ENCODE data around the gene NAV2.
"Not testable (repeated sequence)": the region's sequence is repeated elsewhere in the genome, so short reads cannot be mapped to it uniquely, and the experiment has no call there.

The NAV2 gene

GRCh38 chr11:19924311-19924710 is 211.7 kb downstream of the NAV2 start:
- ChIA-PET CTCF (no interaction called here), POLR2A (no interaction called here)
- DNase-seq = no peak
- Histone ChIP-seq H3K27ac (ENCODE audit: insufficient read depth in 1 of 2, low read depth in 1 of 2, low read length in 2 of 2, poor library complexity in 1 of 2, severe bottlenecking in 2 of 2) (no peak overlapping the region), H3K4me1 (ENCODE audit: control extremely low read depth in 1 of 4, control insufficient read depth in 4 of 4, insufficient read depth in 4 of 4, low read length in 3 of 4) (no peaks in the 10 kb centered on the region), H3K9me3 (ENCODE audit: control extremely low read depth in 1 of 5, control insufficient read depth in 4 of 5, insufficient read depth in 2 of 5, low read depth in 1 of 5, low read length in 4 of 5) (no peaks in the 10 kb centered on the region), H3K36me3 (ENCODE audit: control insufficient read depth in 4 of 4, insufficient read depth in 4 of 4, low read length in 3 of 4) (no peaks in the 10 kb centered on the region), H3K27me3 (replicated peaks in 2 of 5; ENCODE audit: control insufficient read depth in 4 of 5, insufficient read depth in 5 of 5, low read length in 4 of 5) (peaks cover 0 to 4% (median 0%) of the 10 kb centered on the region in 5 experiments), H3K4me3 (ENCODE audit: control insufficient read depth in 1 of 7, extremely low read depth in 1 of 7, insufficient read depth in 4 of 7, low read depth in 2 of 7, low read length in 6 of 7) (no peak overlapping the region)
- no CpG with 5 or more reads among the region's 1 CpG for WGBS (ENCODE audit: insufficient coverage)

DNA sequence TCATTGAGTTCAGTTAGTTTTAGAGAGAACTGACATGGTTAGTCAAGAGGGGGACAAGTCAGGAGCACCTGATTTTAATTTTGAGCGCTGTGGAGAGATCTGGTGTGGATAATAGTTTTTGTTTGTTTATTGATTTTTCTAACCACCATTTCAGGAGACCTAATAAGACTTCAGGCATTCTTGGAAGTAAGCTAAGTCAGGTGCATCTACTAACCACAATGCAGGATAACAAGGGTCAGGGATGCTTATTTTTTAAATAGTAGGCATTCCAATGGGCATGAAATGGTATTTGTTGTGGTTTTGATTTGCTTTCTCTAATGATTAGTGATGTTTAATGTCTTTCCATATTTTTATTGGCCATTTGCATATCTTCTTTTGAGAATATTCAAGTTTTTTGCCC is 212.1 kb downstream of the NAV2 start:
- DNase-seq = no peak
- Histone ChIP-seq H3K27ac (ENCODE audit: insufficient read depth in 1 of 2, low read depth in 1 of 2, low read length in 2 of 2, poor library complexity in 1 of 2, severe bottlenecking in 2 of 2) (no peak overlapping the region), H3K27me3 (replicated peaks in 2 of 5; ENCODE audit: control insufficient read depth in 4 of 5, insufficient read depth in 5 of 5, low read length in 4 of 5) (peaks cover 0 to 6% (median 0%) of the 10 kb centered on the region in 5 experiments), H3K9me3 (ENCODE audit: control extremely low read depth in 1 of 5, control insufficient read depth in 4 of 5, insufficient read depth in 2 of 5, low read depth in 1 of 5, low read length in 4 of 5) (no peaks in the 10 kb centered on the region), H3K36me3 (ENCODE audit: control insufficient read depth in 4 of 4, insufficient read depth in 4 of 4, low read length in 3 of 4) (no peaks in the 10 kb centered on the region), H3K4me1 (ENCODE audit: control extremely low read depth in 1 of 4, control insufficient read depth in 4 of 4, insufficient read depth in 4 of 4, low read length in 3 of 4) (no peaks in the 10 kb centered on the region), H3K4me3 (ENCODE audit: control insufficient read depth in 1 of 7, extremely low read depth in 1 of 7, insufficient read depth in 4 of 7, low read depth in 2 of 7, low read length in 6 of 7) (no peak overlapping the region)
- ChIA-PET POLR2A (no interaction called here), CTCF (no interaction called here)
- no CpG with 5 or more reads among the region's 1 CpG for whole genome bisulfite sequencing (ENCODE audit: insufficient coverage)

GRCh38 chr11:19927403-19927802 is 214.8 kb downstream of the NAV2 start:
- POLR2A ChIA-PET; H3K27me3 ChIP-seq (replicated peaks in 2 of 5; ENCODE audit: control insufficient read depth in 4 of 5, insufficient read depth in 5 of 5, low read length in 4 of 5); DNase-seq; H3K4me1 ChIP-seq (ENCODE audit: control extremely low read depth in 1 of 4, control insufficient read depth in 4 of 4, insufficient read depth in 4 of 4, low read length in 3 of 4); H3K4me3 ChIP-seq (ENCODE audit: control insufficient read depth in 1 of 7, extremely low read depth in 1 of 7, insufficient read depth in 4 of 7, low read depth in 2 of 7, low read length in 6 of 7); H3K9me3 ChIP-seq (ENCODE audit: control extremely low read depth in 1 of 5, control insufficient read depth in 4 of 5, insufficient read depth in 2 of 5, low read depth in 1 of 5, low read length in 4 of 5); H3K27ac ChIP-seq (ENCODE audit: insufficient read depth in 1 of 2, low read depth in 1 of 2, low read length in 2 of 2, poor library complexity in 1 of 2, severe bottlenecking in 2 of 2); H3K36me3 ChIP-seq (ENCODE audit: control insufficient read depth in 4 of 4, insufficient read depth in 4 of 4, low read length in 3 of 4); CTCF ChIA-PET: not testable (repeated sequence)
- 100% methylated on average over 1 of the region's 2 CpGs for WGBS (ENCODE audit: insufficient coverage)

GRCh38 chr11:19929147-19929546 is 216.5 kb downstream of the NAV2 start:
- Histone ChIP-seq H3K27ac (ENCODE audit: insufficient read depth in 1 of 2, low read depth in 1 of 2, low read length in 2 of 2, poor library complexity in 1 of 2, severe bottlenecking in 2 of 2) (no peak overlapping the region), H3K9me3 (ENCODE audit: control extremely low read depth in 1 of 5, control insufficient read depth in 4 of 5, insufficient read depth in 2 of 5, low read depth in 1 of 5, low read length in 4 of 5) (no peaks in the 10 kb centered on the region), H3K4me3 (ENCODE audit: control insufficient read depth in 1 of 7, extremely low read depth in 1 of 7, insufficient read depth in 4 of 7, low read depth in 2 of 7, low read length in 6 of 7) (no peak overlapping the region), H3K4me1 (ENCODE audit: control extremely low read depth in 1 of 4, control insufficient read depth in 4 of 4, insufficient read depth in 4 of 4, low read length in 3 of 4) (no peaks in the 10 kb centered on the region), H3K27me3 (replicated peaks in 2 of 5; ENCODE audit: control insufficient read depth in 4 of 5, insufficient read depth in 5 of 5, low read length in 4 of 5) (peaks cover 0 to 2% (median 0%) of the 10 kb centered on the region in 5 experiments), H3K36me3 (ENCODE audit: control insufficient read depth in 4 of 4, insufficient read depth in 4 of 4, low read length in 3 of 4) (no peaks in the 10 kb centered on the region)
- no peak for DNase-seq
- CTCF ChIA-PET = no interaction called here
- POLR2A ChIA-PET = no interaction called here
- WGBS (ENCODE audit: insufficient coverage) = 100% methylated on average over 2 of the region's 2 CpGs

GRCh38 chr11:19929655-19930054 is 217.0 kb downstream of the NAV2 start:
- no peaks in the 10 kb centered on the region for H3K36me3 ChIP-seq (ENCODE audit: control insufficient read depth in 4 of 4, insufficient read depth in 4 of 4, low read length in 3 of 4)
- no peaks in the 10 kb centered on the region for H3K4me1 ChIP-seq (ENCODE audit: control extremely low read depth in 1 of 4, control insufficient read depth in 4 of 4, insufficient read depth in 4 of 4, low read length in 3 of 4)
- ChIA-PET POLR2A (no interaction called here), CTCF (no interaction called here)
- H3K27ac ChIP-seq (ENCODE audit: insufficient read depth in 1 of 2, low read depth in 1 of 2, low read length in 2 of 2, poor library complexity in 1 of 2, severe bottlenecking in 2 of 2) = no peak overlapping the region
- H3K4me3 ChIP-seq (ENCODE audit: control insufficient read depth in 1 of 7, extremely low read depth in 1 of 7, insufficient read depth in 4 of 7, low read depth in 2 of 7, low read length in 6 of 7) = no peak overlapping the region
- 85% methylated on average over 2 of the region's 2 CpGs for WGBS (ENCODE audit: insufficient coverage)
- no peak for DNase-seq
- H3K27me3 ChIP-seq (replicated peaks in 2 of 5; ENCODE audit: control insufficient read depth in 4 of 5, insufficient read depth in 5 of 5, low read length in 4 of 5) = peaks cover 0 to 2% (median 0%) of the 10 kb centered on the region in 5 experiments
- H3K9me3 ChIP-seq (ENCODE audit: control extremely low read depth in 1 of 5, control insufficient read depth in 4 of 5, insufficient read depth in 2 of 5, low read depth in 1 of 5, low read length in 4 of 5) = no peaks in the 10 kb centered on the region

DNA sequence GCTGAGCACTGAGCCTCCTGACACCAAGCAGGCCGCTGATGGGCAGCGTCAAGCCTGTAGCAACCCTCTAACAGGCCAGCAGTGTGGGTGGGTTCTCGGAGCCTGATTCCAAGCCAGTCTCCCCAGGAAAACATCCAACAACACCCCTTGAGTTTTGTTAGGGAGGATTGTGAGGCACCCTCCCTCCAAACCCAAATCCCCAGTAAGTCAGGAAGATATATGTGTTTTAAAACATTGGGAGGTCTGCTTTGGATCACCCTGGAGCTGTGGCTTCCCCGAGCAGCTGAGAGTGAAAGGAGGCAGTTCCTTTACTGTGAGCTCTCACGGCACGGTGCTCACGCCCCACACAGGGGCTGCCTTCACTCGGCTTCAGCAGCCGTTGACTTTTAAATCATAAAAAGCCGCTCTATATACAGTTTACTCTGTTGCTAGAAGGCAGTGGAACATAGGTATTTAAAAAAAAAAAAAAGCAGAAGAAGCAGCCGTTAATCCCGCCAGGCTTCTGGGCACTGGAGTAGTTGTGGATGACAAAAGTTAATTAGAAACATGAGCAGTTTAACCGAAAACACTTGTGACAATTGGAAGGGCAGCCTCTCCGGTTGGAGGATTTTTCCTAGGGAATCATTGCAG is 218.6 kb downstream of the NAV2 start:
- ChIA-PET CTCF (interaction anchor here (1.1 to 1.2 kb wide), 2 partner anchors 23 to 197 kb away, joined by 3 read pairs; no protein-coding TSS in a partner anchor), POLR2A (no interaction called here)
- Histone ChIP-seq H3K27ac (ENCODE audit: insufficient read depth in 1 of 2, low read depth in 1 of 2, low read length in 2 of 2, poor library complexity in 1 of 2, severe bottlenecking in 2 of 2) (no peak overlapping the region), H3K36me3 (ENCODE audit: control insufficient read depth in 4 of 4, insufficient read depth in 4 of 4, low read length in 3 of 4) (no peaks in the 10 kb centered on the region), H3K9me3 (ENCODE audit: control extremely low read depth in 1 of 5, control insufficient read depth in 4 of 5, insufficient read depth in 2 of 5, low read depth in 1 of 5, low read length in 4 of 5) (no peaks in the 10 kb centered on the region), H3K4me1 (ENCODE audit: control extremely low read depth in 1 of 4, control insufficient read depth in 4 of 4, insufficient read depth in 4 of 4, low read length in 3 of 4) (no peaks in the 10 kb centered on the region), H3K4me3 (ENCODE audit: control insufficient read depth in 1 of 7, extremely low read depth in 1 of 7, insufficient read depth in 4 of 7, low read depth in 2 of 7, low read length in 6 of 7) (no peak overlapping the region), H3K27me3 (replicated peaks in 2 of 5; ENCODE audit: control insufficient read depth in 4 of 5, insufficient read depth in 5 of 5, low read length in 4 of 5) (peaks cover 0 to 2% (median 0%) of the 10 kb centered on the region in 5 experiments)
- 92% methylated on average over 8 of the region's 14 CpGs for WGBS (ENCODE audit: insufficient coverage)
- DNase-seq = no peak

- H3K27me3 ChIP-seq (replicated peaks in 2 of 5; ENCODE audit: control insufficient read depth in 4 of 5, insufficient read depth in 5 of 5, low read length in 4 of 5) = peaks cover 0 to 2% (median 0%) of the 10 kb centered on the region in 5 experiments
- H3K4me1 ChIP-seq (ENCODE audit: control extremely low read depth in 1 of 4, control insufficient read depth in 4 of 4, insufficient read depth in 4 of 4, low read length in 3 of 4) = no peaks in the 10 kb centered on the region
- DNase-seq = no peak
- no peak overlapping the region for H3K27ac ChIP-seq (ENCODE audit: insufficient read depth in 1 of 2, low read depth in 1 of 2, low read length in 2 of 2, poor library complexity in 1 of 2, severe bottlenecking in 2 of 2)
- WGBS (ENCODE audit: insufficient coverage) = 78% methylated on average over 5 of the region's 7 CpGs
- ChIA-PET POLR2A (no interaction called here), CTCF (interaction anchor here (1.1 kb wide), 1 partner anchor 22 kb away, joined by 3 read pairs; no protein-coding TSS in a partner anchor)
- no peaks in the 10 kb centered on the region for H3K36me3 ChIP-seq (ENCODE audit: control insufficient read depth in 4 of 4, insufficient read depth in 4 of 4, low read length in 3 of 4)
- H3K4me3 ChIP-seq (ENCODE audit: control insufficient read depth in 1 of 7, extremely low read depth in 1 of 7, insufficient read depth in 4 of 7, low read depth in 2 of 7, low read length in 6 of 7) = no peak overlapping the region
- no peaks in the 10 kb centered on the region for H3K9me3 ChIP-seq (ENCODE audit: control extremely low read depth in 1 of 5, control insufficient read depth in 4 of 5, insufficient read depth in 2 of 5, low read depth in 1 of 5, low read length in 4 of 5)
Measured at GRCh38 chr11:19931771-19932369, 219.2 kb downstream of the NAV2 start.
